Motor neuron (in vitro differentiated cells): ENCODE results near the gene ZNF609. TPM values are rescaled to one million over a fixed set of nuclear protein-coding genes. Genes with fewer than 3 reads are reported as not detected.

ENCODE experiments used
- ATAC-seq, 8 experiments: fragments of 200-7000 bp; cut with Tn5 transposase; replicated peaks in 6 of 8; 2 replicates each; pipeline ENCODE4 v1.8.0; 2021; ENCODE audit warnings: mild to moderate bottlenecking in 8 of 8, moderate library complexity in 8 of 8
- H3K27ac ChIP-seq, 2 donors: fragments of 250-450 bp; sonication (Bioruptor Pico); 2 replicates each; pipeline ENCODE4 v1.9.0; 2021; ENCODE audit warnings: antibody characterized with exemption in 2 of 2, mild to moderate bottlenecking in 2 of 2, moderate library complexity in 1 of 2
- H3K4me1 ChIP-seq, 2 donors: fragments of 250-450 bp; sonication (Bioruptor Pico); replicated peaks in 1 of 2; 2 replicates each; pipeline ENCODE4 v1.6.1; 2021; ENCODE audit warnings: antibody characterized with exemption in 2 of 2, mild to moderate bottlenecking in 2 of 2, moderate library complexity in 1 of 2
- H3K4me3 ChIP-seq, 5 donors: fragments of 250-450 bp; sonication (Bioruptor Pico); 2 replicates each; pipeline ENCODE4 v1.9.0; 2021; ENCODE audit warnings: antibody characterized with exemption in 5 of 5, mild to moderate bottlenecking in 5 of 5, moderate library complexity in 4 of 5
- WGBS, 10 experiments: fragments of 450-650 bp; shearing (Covaris generic); methylation state at CpG; one replicate each; pipeline ENCODE4 v1.0.0; 2022; 5-methylcytosine and 5-hydroxymethylcytosine counted together
- in situ Hi-C, 9 experiments: fragments of 400-800 bp; cut with MboI; loops; one replicate each; pipeline ENCODE4 v1.15.0; 2021; ENCODE audit warnings: low sequenced_read_pairs in 9 of 9, low pct_unique_long_range_greater_than_20kb in 2 of 9; ENCODE audit not compliant: unreplicated experiment in 9 of 9
- total RNA-seq, 8 experiments: library from RNA; unstranded; fragments of 300-600 nt; gene quantifications; 2 replicates each; pipeline versions ENCODE4 v1.2.3 to v1.2.4, GENCODE V29; 2022

ZNF609 gene
- total RNA-seq, 8 experiments from 2014 or later: 11.7 to 86.7 (median 27.7) TPM

DNA sequence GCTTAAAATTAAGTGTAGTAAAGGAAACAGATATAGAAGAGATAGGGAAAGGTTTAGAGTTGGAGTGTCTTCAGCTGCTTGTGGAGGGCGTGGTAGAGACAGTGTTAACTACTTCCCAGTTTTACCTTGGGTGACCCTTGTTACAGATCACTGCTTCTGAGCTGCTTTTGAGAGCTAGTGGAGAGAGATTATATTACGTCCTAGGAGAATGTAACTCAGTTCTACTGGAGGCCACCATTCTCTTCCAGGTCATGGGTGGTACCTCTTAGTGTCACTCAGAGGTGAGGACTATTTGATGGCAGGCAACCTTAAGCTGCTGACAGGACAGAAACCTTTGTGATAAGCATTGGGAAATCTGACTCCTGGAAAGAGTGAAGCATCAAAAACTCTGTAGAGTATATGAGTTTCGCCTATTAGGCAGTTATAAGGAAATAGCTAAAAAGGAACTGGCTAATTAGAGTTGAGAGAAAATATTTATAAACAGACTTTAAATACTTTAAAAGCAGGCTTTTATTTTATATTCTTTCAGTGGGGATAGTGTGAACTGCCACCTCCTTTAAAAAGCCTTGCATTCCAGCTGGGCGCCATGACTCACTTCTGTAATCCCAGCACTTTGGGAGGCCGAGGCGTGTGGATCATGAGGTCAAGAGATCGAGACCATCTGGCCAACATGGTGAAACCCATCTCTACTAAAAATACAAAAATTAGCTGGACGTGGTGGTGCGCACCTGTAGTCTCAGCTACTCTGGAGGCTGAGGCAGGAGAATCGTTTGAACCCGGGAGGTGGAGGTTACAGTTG lies 106.5 kb downstream of the ZNF609 start:
- WGBS, 10 experiments: 85 to 100% (median 96%) methylated on average over 1 to 8 of the region's 11 CpGs
- ATAC-seq: no peak
- Histone ChIP-seq H3K4me1 (no peaks in the 10 kb centered on the region), H3K27ac (no peak overlapping the region), H3K4me3 (no peak overlapping the region)
- in situ Hi-C loops: no loop called here

DNA sequence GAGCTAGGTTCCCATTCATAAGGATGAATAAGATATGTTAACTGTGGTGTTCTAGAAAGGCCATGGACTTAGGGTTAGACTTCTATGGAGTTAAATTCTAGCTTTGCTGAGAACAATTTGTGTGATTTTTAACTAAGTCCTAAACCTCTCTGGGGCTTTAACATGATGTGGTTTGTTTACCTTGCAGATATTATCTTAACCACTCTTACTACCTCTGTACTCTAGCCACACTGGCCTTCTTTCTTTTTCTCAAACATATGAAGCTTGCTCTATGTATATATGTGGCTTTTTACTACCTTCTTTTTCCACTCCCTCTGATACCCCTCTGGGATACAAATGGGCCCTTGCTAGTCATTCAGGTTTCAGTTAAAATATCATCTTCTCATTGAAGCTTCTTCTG lies 108.4 kb downstream of the ZNF609 start:
- Histone ChIP-seq H3K27ac (no peak overlapping the region), H3K4me1 (no peaks in the 10 kb centered on the region), H3K4me3 (no peak overlapping the region)
- in situ Hi-C loops: no loop called here
- peak in 1 of 8 experiments; percentile 14 for ATAC-seq

DNA sequence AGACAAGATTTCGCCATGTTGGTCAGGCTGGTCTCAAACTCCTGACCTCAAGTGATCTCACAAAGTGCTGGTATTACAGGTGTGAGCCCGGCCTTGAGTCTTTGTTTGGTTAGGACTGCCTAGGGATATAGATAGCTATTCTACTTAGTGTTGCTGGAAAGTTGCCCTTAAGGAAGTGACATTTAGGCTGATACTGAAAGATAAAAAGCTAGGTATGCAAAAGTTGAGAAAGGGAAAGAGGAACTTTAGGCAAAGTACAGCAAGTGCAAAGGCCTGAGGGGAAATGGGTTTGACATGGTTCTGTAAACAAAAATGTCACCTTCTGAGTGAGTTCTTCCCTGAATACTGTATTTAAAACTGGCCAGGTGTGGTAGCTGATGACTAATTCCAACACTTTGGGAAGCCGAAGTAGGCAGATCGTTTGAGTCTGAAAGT lies 111.5 kb downstream of the ZNF609 start:
- Histone ChIP-seq H3K4me3 (no peak overlapping the region), H3K4me1 (peaks cover 15% of the 10 kb centered on the region in 2 donors), H3K27ac (no peak overlapping the region)
- 71 to 100% (median 95%) methylated on average over 1 to 4 of the region's 4 CpGs; no CpG with 5 or more reads in 3 of the 10 experiments for WGBS, 10 experiments
- ATAC-seq: no peak
- in situ Hi-C loops: no loop called here

DNA sequence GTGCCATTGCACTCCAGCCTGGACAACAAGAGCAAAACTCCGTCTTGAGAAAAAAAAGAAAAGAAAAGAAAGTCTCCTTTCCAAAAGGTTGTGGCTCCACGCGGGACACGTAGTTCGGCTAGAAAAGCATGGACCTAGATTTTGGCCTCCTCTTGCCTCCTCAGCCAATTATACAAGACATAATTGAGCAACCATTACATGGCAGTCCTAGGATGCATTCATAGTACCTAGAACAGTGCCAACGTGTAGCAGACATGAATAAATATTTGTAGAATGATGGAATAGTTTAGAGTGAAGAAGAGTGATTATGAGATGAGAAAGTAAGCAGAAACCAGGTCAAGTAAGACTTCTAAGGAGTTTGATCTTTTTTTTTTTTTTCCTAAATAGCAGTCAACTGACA lies 112.5 kb downstream of the ZNF609 start:
- Histone ChIP-seq H3K4me3 (no peak overlapping the region), H3K27ac (no peak overlapping the region), H3K4me1 (peaks cover 15% of the 10 kb centered on the region in 2 donors)
- no peak for ATAC-seq
- in situ Hi-C loops: no loop called here
- WGBS, 10 experiments: 60 to 100% (median 90%) methylated on average over 1 to 6 of the region's 6 CpGs

DNA sequence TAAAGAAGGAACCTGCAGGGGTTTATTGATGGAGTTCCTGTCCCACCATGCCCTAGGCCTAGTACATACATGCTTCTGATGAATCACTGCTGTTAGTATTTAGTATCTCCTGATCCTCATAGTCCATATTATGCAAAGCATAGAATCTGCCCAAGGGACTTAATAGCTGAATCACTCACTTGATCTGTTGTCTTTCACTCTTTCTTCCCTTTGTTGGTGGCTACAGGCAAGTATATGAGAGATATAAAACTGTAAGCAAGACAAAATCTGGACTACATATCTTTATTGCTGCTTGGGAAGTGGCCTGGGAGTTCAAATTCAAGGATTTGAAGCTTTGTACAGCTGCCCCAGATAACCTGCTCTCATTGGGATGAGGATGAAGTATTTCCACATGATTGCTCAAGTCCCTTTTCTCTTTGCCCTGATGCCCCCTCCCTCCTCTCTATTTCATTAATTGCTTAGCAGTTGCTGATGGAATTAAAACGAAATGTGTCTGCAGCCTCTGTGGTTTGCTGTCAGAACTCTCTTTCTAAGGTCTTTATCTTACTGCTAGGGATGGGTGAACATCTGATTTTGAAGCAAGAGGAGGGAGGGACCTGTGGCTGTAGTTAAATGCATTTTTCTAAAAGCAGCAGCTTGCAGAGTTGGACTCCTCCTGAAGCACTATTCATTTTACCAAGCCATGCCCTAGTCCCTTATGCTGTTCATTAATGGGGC lies 114.1 kb downstream of the ZNF609 start:
- in situ Hi-C loops: no loop called here
- 13 to 80% (median 32%) methylated on average over 1 of the region's 1 CpG; no CpG with 5 or more reads in 6 of the 10 experiments for WGBS, 10 experiments
- Histone ChIP-seq H3K4me1 (peaks cover 15% of the 10 kb centered on the region in 2 donors), H3K4me3 (no peak overlapping the region), H3K27ac (no peak overlapping the region)
- peak; percentile 77 to 99 (median 87) for ATAC-seq

DNA sequence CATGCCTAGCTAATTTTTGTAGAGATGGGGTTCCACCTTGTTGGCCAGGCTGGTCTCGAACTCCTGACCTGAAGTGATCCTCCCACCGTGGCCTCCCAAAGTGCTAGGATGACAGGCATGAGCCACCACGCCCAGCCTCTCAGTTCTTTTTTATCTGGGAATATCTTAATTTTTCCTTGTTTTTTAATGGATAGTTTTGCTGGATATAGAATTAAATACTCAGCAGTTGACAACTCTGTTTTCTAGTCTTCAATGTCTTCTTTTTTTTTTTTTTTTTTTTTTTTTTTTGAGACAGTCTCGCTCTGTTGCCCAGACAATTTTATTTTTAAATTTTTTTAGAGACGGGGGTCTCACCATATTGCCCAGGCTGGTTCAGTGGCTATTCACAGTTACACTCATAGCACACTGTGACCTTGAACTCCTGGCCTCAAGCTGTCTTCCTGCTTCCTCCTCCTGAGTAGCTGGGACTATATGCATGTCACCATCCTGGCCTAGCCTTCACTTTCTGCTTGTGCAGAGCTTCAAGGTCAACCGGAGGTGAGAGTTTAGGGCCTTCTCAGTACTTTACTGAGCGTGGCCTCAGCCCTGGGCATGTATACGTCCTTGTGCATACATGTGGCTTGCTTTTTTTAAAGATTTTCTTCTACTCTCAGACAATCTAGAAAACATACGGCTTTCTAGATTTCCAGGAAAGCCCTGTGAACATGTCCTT lies 120.5 kb downstream of the ZNF609 start:
- no peak overlapping the region for H3K4me3 ChIP-seq
- H3K4me1 ChIP-seq: no peaks in the 10 kb centered on the region
- 89 to 100% (median 92%) methylated on average over 2 to 8 of the region's 9 CpGs; no CpG with 5 or more reads in 1 of the 10 experiments for WGBS, 10 experiments
- in situ Hi-C loops: no loop called here
- no peak overlapping the region for H3K27ac ChIP-seq
- no peak for ATAC-seq

DNA sequence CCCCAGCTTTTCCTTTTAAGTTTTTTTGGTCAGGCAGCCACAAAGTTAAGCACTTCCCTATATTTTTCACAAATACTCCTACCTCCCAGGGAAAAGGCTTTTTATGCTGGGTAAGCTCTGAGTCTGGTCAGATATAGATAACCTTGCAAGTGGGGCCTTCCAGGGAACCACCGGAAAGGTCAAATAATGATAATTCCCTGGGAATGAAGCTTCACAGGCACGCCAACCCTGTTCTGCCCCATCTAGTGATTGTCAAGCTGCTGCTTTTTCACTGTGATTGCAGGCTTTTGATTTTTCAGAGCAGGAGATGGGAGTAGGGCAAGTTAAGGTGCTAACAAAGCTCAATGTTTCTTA lies 121.0 kb downstream of the ZNF609 start:
- Histone ChIP-seq H3K4me3 (no peak overlapping the region), H3K27ac (no peak overlapping the region), H3K4me1 (no peaks in the 10 kb centered on the region)
- WGBS, 10 experiments: 93 to 100% (median 100%) methylated on average over 1 to 2 of the region's 2 CpGs; no CpG with 5 or more reads in 4 of the 10 experiments
- no peak for ATAC-seq
- in situ Hi-C loops: no loop called here

DNA sequence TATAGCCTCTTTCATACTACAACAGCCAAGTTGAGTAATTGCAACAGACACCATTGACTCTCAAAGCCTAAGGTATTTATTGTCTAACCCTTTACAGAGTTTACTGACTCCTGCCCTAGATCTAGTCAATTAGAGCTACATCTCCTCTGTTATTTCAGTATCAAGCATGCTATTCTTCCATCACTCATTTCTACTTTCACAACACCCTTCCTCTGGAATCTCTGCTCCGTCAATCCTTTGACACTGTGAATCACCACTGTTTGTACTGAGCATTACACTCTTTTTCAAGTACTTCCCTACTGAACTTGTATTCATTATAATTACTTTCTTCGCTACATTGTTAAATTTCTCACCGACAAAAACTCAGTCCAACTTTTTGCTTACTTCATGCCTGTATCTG lies 121.8 kb downstream of the ZNF609 start:
- H3K4me1 ChIP-seq: no peaks in the 10 kb centered on the region
- in situ Hi-C loops: no loop called here
- no peak overlapping the region for H3K4me3 ChIP-seq
- WGBS, 10 experiments: 87 to 100% (median 97%) methylated on average over 2 to 3 of the region's 3 CpGs
- peak in 1 of 8 experiments; percentile 69 for ATAC-seq
- H3K27ac ChIP-seq: no peak overlapping the region

DNA sequence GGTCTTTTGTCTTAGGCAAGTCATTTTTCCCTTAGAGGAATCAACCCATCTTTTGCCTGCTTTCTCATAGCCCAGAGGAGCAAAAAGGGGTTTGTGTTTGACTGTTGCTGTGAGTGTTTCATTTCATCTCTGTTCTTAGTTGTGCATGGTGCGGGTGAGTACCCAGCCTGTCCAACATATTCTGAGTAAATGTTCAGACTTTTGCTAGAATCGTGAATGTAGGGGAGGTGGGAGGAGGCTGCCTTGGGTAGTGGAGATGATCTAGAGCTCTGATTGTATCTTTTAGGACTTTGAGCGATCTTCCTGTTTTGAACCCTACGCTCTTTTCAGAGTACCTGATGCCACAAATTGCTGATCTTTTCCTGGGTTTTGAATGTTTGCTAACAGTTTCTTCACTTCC lies 123.1 kb downstream of the ZNF609 start:
- Histone ChIP-seq H3K27ac (no peak overlapping the region), H3K4me3 (no peak overlapping the region), H3K4me1 (no peaks in the 10 kb centered on the region)
- WGBS, 10 experiments: 84 to 100% (median 94%) methylated on average over 2 to 4 of the region's 4 CpGs; no CpG with 5 or more reads in 3 of the 10 experiments
- in situ Hi-C loops: no loop called here
- ATAC-seq: no peak

DNA sequence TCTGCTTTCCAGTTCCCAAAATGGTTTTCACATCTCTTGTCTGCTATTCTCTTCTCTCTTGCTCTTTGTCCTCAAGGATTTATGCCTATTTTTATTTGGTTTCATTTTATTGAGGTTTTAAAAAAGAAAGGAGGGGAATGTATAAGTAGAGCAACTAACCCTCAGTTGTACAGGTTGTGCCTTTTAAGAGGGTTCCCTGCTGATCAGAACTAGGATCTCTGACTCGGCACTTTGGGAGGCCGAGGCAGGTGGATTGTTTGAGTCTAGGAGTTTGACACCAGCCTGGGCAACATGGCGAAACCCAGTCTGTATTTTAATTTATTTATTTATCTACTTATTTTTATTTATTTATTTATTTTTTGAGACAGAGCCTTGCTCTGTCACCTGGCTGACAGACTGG lies 123.6 kb downstream of the ZNF609 start:
- peaks cover 0 to 1% of the 10 kb centered on the region in 2 donors for H3K4me1 ChIP-seq
- in situ Hi-C loops: no loop called here
- no peak overlapping the region for H3K4me3 ChIP-seq
- ATAC-seq: no peak
- 86 to 100% (median 100%) methylated on average over 1 to 3 of the region's 3 CpGs; no CpG with 5 or more reads in 3 of the 10 experiments for WGBS, 10 experiments
- no peak overlapping the region for H3K27ac ChIP-seq

DNA sequence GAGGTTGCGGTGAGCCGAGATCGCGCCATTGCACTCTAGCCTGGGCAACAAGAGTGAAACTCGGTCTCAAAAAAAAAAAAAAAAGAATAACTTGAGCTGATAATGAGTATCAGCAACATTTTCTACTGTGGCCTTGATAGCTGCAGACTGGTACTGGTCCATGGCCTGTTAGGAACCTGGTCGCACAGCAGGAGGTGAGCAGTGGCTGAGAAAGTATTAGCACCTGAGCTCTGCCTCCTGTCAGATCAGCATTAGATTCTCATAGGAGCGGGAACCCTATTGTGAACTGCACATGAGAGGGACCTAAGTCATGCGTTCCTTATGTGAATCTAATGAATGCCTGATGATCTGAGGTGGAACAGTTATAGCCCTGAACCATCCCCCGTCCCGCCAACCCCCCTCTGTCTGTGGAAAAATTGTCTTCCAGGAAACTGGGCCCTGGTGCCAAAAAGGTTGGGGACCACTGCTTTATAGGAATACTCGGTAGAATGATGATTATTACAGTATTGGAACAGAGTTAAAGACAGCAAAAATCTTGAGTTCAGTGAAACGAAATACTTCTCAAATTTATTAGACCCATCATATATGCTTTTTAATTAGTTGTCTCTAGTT lies 126.0 kb downstream of the ZNF609 start:
- 8 to 100% (median 83%) methylated on average over 1 to 7 of the region's 12 CpGs; no CpG with 5 or more reads in 3 of the 10 experiments for WGBS, 10 experiments

DNA sequence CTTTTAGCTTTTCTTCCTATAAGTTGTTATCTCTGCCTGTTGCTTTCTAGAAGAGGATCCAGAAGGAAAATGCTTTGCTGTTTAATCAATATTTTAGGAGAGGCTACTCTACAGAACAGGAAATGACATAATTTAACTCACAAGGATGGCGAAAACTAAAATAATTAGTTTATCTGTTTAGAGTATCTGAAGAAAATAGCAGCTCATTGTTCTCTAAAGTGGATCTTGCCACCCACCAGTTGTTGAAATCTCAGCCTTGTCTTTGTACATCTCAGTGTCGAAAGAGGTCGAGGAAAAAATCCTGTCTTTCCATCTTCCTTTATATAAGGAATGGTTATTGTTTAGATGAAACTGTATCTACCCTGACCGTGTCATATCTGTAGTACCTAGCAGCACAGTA lies 126.6 kb downstream of the ZNF609 start:
- Histone ChIP-seq H3K4me3 (no peak overlapping the region), H3K27ac (no peak overlapping the region), H3K4me1 (peaks cover 0 to 6% of the 10 kb centered on the region in 2 donors)
- in situ Hi-C loops: no loop called here
- ATAC-seq: no peak
- 44 to 100% (median 91%) methylated on average over 1 to 4 of the region's 4 CpGs for WGBS, 10 experiments

More for the DNA sequence above, 126.0 kb downstream of the ZNF609 start:
- Histone ChIP-seq H3K27ac (no peak overlapping the region), H3K4me1 (peaks cover 0 to 6% of the 10 kb centered on the region in 2 donors), H3K4me3 (no peak overlapping the region)
- in situ Hi-C loops: no loop called here
- ATAC-seq: no peak
